Right ventricle myocardium superior (tissue), 1 donor: ENCODE results near the gene DPP4. TPM values are rescaled to one million over a fixed set of nuclear protein-coding genes. Genes with fewer than 3 reads are reported as not detected.
"Not testable (repeated sequence)": the region's sequence is repeated elsewhere in the genome, so short reads cannot be mapped to it uniquely, and the experiment has no call there.

Experiments used
- ATAC-seq: fragments of 200-7000 bp; cut with Tn5 transposase; one replicate; pipeline ENCODE4 v1.9.1; 2020; ENCODE audit warnings: mild to moderate bottlenecking; ENCODE audit not compliant: poor library complexity
- DNase-seq: peaks from one replicate; pipeline ENCODE4 v3.0.0-alpha.2; 2020
- intact Hi-C: fragments of 100-400 bp; cut with DNase I; formaldehyde crosslinking; loops from one replicate; pipeline ENCODE4 v1.11.2; 2022
- total RNA-seq: library from RNA; stranded (reverse); fragmentation: NEBNext Ultra II Directional; extraction: Animal tissue kit (Norgen Biotek cat#: 25700); gene quantifications from one replicate; pipeline ENCODE4 v1.2.1, GENCODE V29; 2021
- donor health status: DM: no; HTN: yes; CAD: no; lungs with severe emphysema.

Gene DPP4
- total RNA-seq, 1 donor from 2014 or later: 3.8 TPM

- intact Hi-C loops: no loop called here
- DNase-seq (no peak), ATAC-seq (no peak)
These were observed 10.1 kb downstream of the DPP4 start for GRCh38 chr2:162063899-162064298.

GRCh38 chr2:162063281-162063680, 10.7 kb downstream of the DPP4 start:
- intact Hi-C loops: no loop called here
- DNase-seq: no peak
- no peak for ATAC-seq

GRCh38 chr2:162062559-162062958, 11.5 kb downstream of the DPP4 start:
- ATAC-seq (no peak), DNase-seq (no peak)
- intact Hi-C loops: no loop called here

- intact Hi-C loops: no loop called here
- DNase-seq (no peak), ATAC-seq (no peak)
These were observed 13.0 kb downstream of the DPP4 start for GRCh38 chr2:162061021-162061420.

- ATAC-seq (no peak), DNase-seq (no peak)
- intact Hi-C loops: no loop called here
These were observed 13.5 kb downstream of the DPP4 start for GRCh38 chr2:162060532-162060931.

GRCh38 chr2:162058973-162059668, 14.9 kb downstream of the DPP4 start:
- ATAC-seq (peak; percentile 64), DNase-seq (no peak)

GRCh38 chr2:162057426-162057825, 16.6 kb downstream of the DPP4 start:
- intact Hi-C loops: no loop called here
- no peak for DNase-seq
- no peak for ATAC-seq

More at GRCh38 chr2:162058973-162059668, 14.9 kb downstream of the DPP4 start:
- intact Hi-C loops: no loop called here

- DNase-seq (no peak), ATAC-seq (no peak)
- intact Hi-C loops: no loop called here
These were observed 17.1 kb downstream of the DPP4 start for GRCh38 chr2:162056796-162057399.

- ATAC-seq (no peak), DNase-seq (no peak)
- intact Hi-C loops: no loop called here
These were observed 20.2 kb downstream of the DPP4 start for GRCh38 chr2:162053808-162054155.

- intact Hi-C loops: no loop called here
- DNase-seq: no peak
- no peak for ATAC-seq
These were observed 20.8 kb downstream of the DPP4 start for GRCh38 chr2:162053066-162053807.

- intact Hi-C loops: no loop called here
- ATAC-seq: peak; percentile 83
- no peak for DNase-seq
These were observed 23.5 kb downstream of the DPP4 start for GRCh38 chr2:162050513-162050961.

- intact Hi-C loops, ATAC-seq, DNase-seq: not testable (repeated sequence)
These were observed 24.9 kb downstream of the DPP4 start for GRCh38 chr2:162049089-162049488.

- intact Hi-C loops: no loop called here
- DNase-seq (no peak), ATAC-seq (no peak)
These were observed 29.4 kb downstream of the DPP4 start for GRCh38 chr2:162044586-162044985.

- intact Hi-C loops: no loop called here
These were observed 30.9 kb downstream of the DPP4 start for GRCh38 chr2:162043132-162043531.

GRCh38 chr2:162041485-162041884, 32.5 kb downstream of the DPP4 start:
- intact Hi-C loops: no loop called here
- DNase-seq (no peak), ATAC-seq (no peak)

More at GRCh38 chr2:162043132-162043531, 30.9 kb downstream of the DPP4 start:
- no peak for DNase-seq
- ATAC-seq: no peak

- no peak for DNase-seq
- intact Hi-C loops: no loop called here
- no peak for ATAC-seq
These were observed 35.3 kb downstream of the DPP4 start for GRCh38 chr2:162038725-162039124.

GRCh38 chr2:162037886-162038285, 36.1 kb downstream of the DPP4 start:
- no peak for ATAC-seq
- no peak for DNase-seq
- intact Hi-C loops: no loop called here

- ATAC-seq: peak; percentile 37
These were observed 36.8 kb downstream of the DPP4 start for GRCh38 chr2:162037028-162037795.

GRCh38 chr2:162035981-162036380, 38.0 kb downstream of the DPP4 start:
- ATAC-seq (no peak), DNase-seq (no peak)
- intact Hi-C loops: no loop called here

More at GRCh38 chr2:162037028-162037795, 36.8 kb downstream of the DPP4 start:
- DNase-seq: no peak
- intact Hi-C loops: no loop called here
